B cell (primary cell): Measurements from ENCODE around the gene CYP27A1. TPM values are rescaled to one million over a fixed set of nuclear protein-coding genes. Genes with fewer than 3 reads are reported as not detected.

Experiments used
- ATAC-seq: fragments of 200-7000 bp; cut with Tn5 transposase; one replicate; pipeline ENCODE4 v1.10.0; 2021; ENCODE audit warnings: low read depth, mild to moderate bottlenecking, moderate number of reproducible peaks, moderate library complexity
- CTCF ChIA-PET: fragments of 350-600 bp; sonication (Branson Sonifier 250); formaldehyde crosslinking; loops from one replicate; lab custom pipeline; 2021; ENCODE audit warnings: antibody characterized with exemption, inconsistent platforms; lab: Charles Lee
- POLR2A ChIA-PET: fragments of 350-600 bp; sonication (Branson Sonifier 250); formaldehyde crosslinking; loops from one replicate; lab custom pipeline; 2021; ENCODE audit warnings: antibody characterized with exemption; lab: Charles Lee
- DNase-seq: peaks from one replicate; pipeline ENCODE4 v3.0.0; 2013
- H2AFZ ChIP-seq: 2 replicates; pipeline ENCODE4 v1.6.1; 2012; ENCODE audit warnings: mild to moderate bottlenecking, low read depth, low read length; ENCODE audit not compliant: insufficient read depth, poor library complexity, severe bottlenecking
- H3K27ac ChIP-seq, 2 donors: 1 replicate in 1 of 2; 2 replicates in 1 of 2; pipeline ENCODE4 v1.5.1; 2012 to 2013; ENCODE audit warnings: low read length in 2 of 2, mild to moderate bottlenecking in 2 of 2, moderate library complexity in 1 of 2
- H3K27me3 ChIP-seq, 4 experiments: fragments of 200-600 bp in 1 of 4; sonication (generic) in 1 of 4; replicated peaks in 1 of 4; 1 replicate in 2 of 4; 2 replicates in 2 of 4; pipeline versions ENCODE4 v1.6.1 to v1.7.0; 2013 to 2016; ENCODE audit warnings: low read length in 3 of 4, mild to moderate bottlenecking in 2 of 4, mixed read lengths in 1 of 4, moderate library complexity in 1 of 4; ENCODE audit not compliant: insufficient read depth in 4 of 4, control insufficient read depth in 3 of 4; ENCODE audit errors: control extremely low read depth in 1 of 4
- H3K36me3 ChIP-seq, 2 experiments: replicated peaks in 1 of 2; 1 replicate in 1 of 2; 2 replicates in 1 of 2; pipeline versions ENCODE4 v1.6.1 to v1.7.1; 2013; ENCODE audit warnings: low read length in 1 of 2; ENCODE audit not compliant: insufficient read depth in 2 of 2, control insufficient read depth in 1 of 2; ENCODE audit errors: control extremely low read depth in 1 of 2, extremely low read depth in 1 of 2
- H3K4me1 ChIP-seq, 2 donors: fragments of 200-600 bp in 1 of 2; sonication (generic) in 1 of 2; 1 replicate in 1 of 2; 2 replicates in 1 of 2; pipeline versions ENCODE4 v1.5.1 to v1.6.1; 2013 to 2017; ENCODE audit warnings: low read length in 2 of 2; ENCODE audit not compliant: control insufficient read depth in 2 of 2, insufficient read depth in 2 of 2
- H3K4me2 ChIP-seq: replicated peaks from 2 replicates; pipeline ENCODE3; 2012; ENCODE audit warnings: mild to moderate bottlenecking, low read depth, low read length; ENCODE audit not compliant: poor library complexity, severe bottlenecking
- H3K4me3 ChIP-seq, 5 experiments: fragments of 200-600 bp in 1 of 5; sonication (generic) in 1 of 5; 1 replicate in 3 of 5; 2 replicates in 2 of 5; pipeline versions ENCODE4 v1.5.1 to v1.7.0; 2011 to 2016; ENCODE audit warnings: low read length in 4 of 5, mild to moderate bottlenecking in 4 of 5, low read depth in 2 of 5, control low read depth in 1 of 5, moderate library complexity in 1 of 5; ENCODE audit not compliant: insufficient read depth in 1 of 5; ENCODE audit errors: control extremely low read depth in 1 of 5, extremely low read depth in 1 of 5
- H3K79me2 ChIP-seq: fragments of 200-600 bp; sonication (generic); one replicate; pipeline ENCODE4 v1.6.0; 2016; ENCODE audit warnings: low read length; ENCODE audit not compliant: control insufficient read depth, insufficient read depth
- H3K9ac ChIP-seq: fragments of 200-600 bp; sonication (generic); 2 replicates; pipeline ENCODE4 v1.6.1; 2017; ENCODE audit warnings: mild to moderate bottlenecking, low read length, moderate library complexity
- H3K9me3 ChIP-seq, 3 donors: one replicate each; pipeline versions ENCODE4 v1.6.1 to v1.7.1; 2013; ENCODE audit warnings: low read length in 2 of 3; ENCODE audit not compliant: control insufficient read depth in 2 of 3, insufficient read depth in 1 of 3; ENCODE audit errors: control extremely low read depth in 1 of 3
- H4K20me1 ChIP-seq: 2 replicates; pipeline ENCODE4 v1.6.0; 2012; ENCODE audit warnings: mild to moderate bottlenecking, low read length; ENCODE audit not compliant: insufficient read depth, control insufficient read depth, poor library complexity, severe bottlenecking
- H3K27ac Mint-ChIP-seq: one replicate; pipeline ENCODE4 v1.8.0; 2021; ENCODE audit warnings: mixed read lengths
- H3K27me3 Mint-ChIP-seq: one replicate; pipeline ENCODE4 v1.8.0; 2021; ENCODE audit warnings: mixed read lengths
- H3K4me1 Mint-ChIP-seq: one replicate; pipeline ENCODE4 v1.8.0; 2021; ENCODE audit warnings: mixed read lengths
- H3K4me3 Mint-ChIP-seq: one replicate; pipeline ENCODE4 v1.8.0; 2021; ENCODE audit warnings: mixed read lengths
- H3K9me3 Mint-ChIP-seq: one replicate; pipeline ENCODE4 v1.8.0; 2022; ENCODE audit warnings: mixed read lengths; ENCODE audit not compliant: insufficient read depth
- CTCF ChIP-seq: fragments of 200-600 bp; IDR thresholded peaks from one replicate; pipeline ENCODE4 v1.8.0; 2022; ENCODE audit warnings: antibody characterized with exemption, mild to moderate bottlenecking
- EZH2 ChIP-seq: IDR thresholded peaks from 2 replicates; pipeline ENCODE4 v1.6.1; 2012; ENCODE audit warnings: borderline replicate concordance, low read depth, mild to moderate bottlenecking, moderate library complexity, low read length; ENCODE audit not compliant: insufficient read depth, poor library complexity, severe bottlenecking
- WGBS: methylation state at CpG from one replicate; pipeline ENCODE4 v1.1.5; 2013; ENCODE audit warnings: missing lambda C conversion rate; ENCODE audit not compliant: insufficient coverage; 5-methylcytosine and 5-hydroxymethylcytosine counted together
- intact Hi-C: fragments of 100-400 bp; cut with micrococcal nuclease; formaldehyde crosslinking; loops from one replicate; pipeline ENCODE4 v1.10.0; 2022
- polyA plus RNA-seq: library from polyadenylated mRNA; depleted of rRNA; stranded (reverse); fragments of >200 nt; gene quantifications from 2 replicates; pipeline ENCODE4 v1.2.3, GENCODE V29; 2012
- total RNA-seq, 2 donors: library from RNA; stranded (reverse); fragments of 120-200 nt in 1 of 2; gene quantifications; 1 replicate in 1 of 2; 2 replicates in 1 of 2; pipeline versions ENCODE4 v1.2.3 to v1.2.4, GENCODE V29; 2013 to 2022

CYP27A1 gene
- total and polyA plus RNA-seq, 2 donors (not counting 1 experiment from before 2014, with no cell fraction given), result 0.39 to 1.1 TPM

- H3K4me2 ChIP-seq, result no peak overlapping the region
- H3K4me1 Mint-ChIP-seq, result peaks cover 21% of the 10 kb centered on the region
- 20% methylated on average over 1 of the region's 1 CpG for WGBS
Observed at GRCh38 chr2:218858138-218858445, 76.1 kb downstream of the CYP27A1 start.

More at GRCh38 chr2:218858138-218858445, 76.1 kb downstream of the CYP27A1 start:
- Histone ChIP-seq H3K4me1 (peaks cover 24 to 36% of the 10 kb centered on the region in 2 donors), H3K79me2 (no peaks in the 10 kb centered on the region), H3K36me3 (no peaks in the 10 kb centered on the region), H4K20me1 (no peaks in the 10 kb centered on the region), H3K9ac (no peak overlapping the region), H2AFZ (no peak overlapping the region), H3K27ac (no peak overlapping the region), H3K4me3 (no peak overlapping the region), H3K27me3 (peaks cover 0 to 89% (median 54%) of the 10 kb centered on the region in 4 experiments), H3K9me3 (peaks cover 0 to 17% (median 0%) of the 10 kb centered on the region in 3 donors)
- no peak for ATAC-seq
- H3K27me3 Mint-ChIP-seq, result peaks cover 81% of the 10 kb centered on the region
- CTCF ChIA-PET, result interaction anchor here (1.1 to 10.3 kb wide), 4 partner anchors 10 to 40 kb away, joined by 3 to 129 read pairs (median 15); partner anchors contain the start of gene WNT10A
- POLR2A ChIA-PET, result interaction anchor here (0.6 kb wide), 1 partner anchor 107 kb away, joined by 6 read pairs; no protein-coding TSS in a partner anchor
- H3K4me3 Mint-ChIP-seq, result peak overlapping the region; percentile 15
- DNase-seq, result no peak
- intact Hi-C loops, result no loop called here
- no peak overlapping the region for H3K27ac Mint-ChIP-seq
- no peaks in the 10 kb centered on the region for H3K9me3 Mint-ChIP-seq
- TF ChIP-seq EZH2, result no peak
- no peak for TF ChIP-seq CTCF
